GM12801 (cell line): ENCODE data around the gene PDE3B.

ENCODE experiments used
- CTCF ChIP-seq: IDR thresholded peaks from one replicate; pipeline ENCODE4 v1.5.1; 2011; ENCODE audit warnings: control low read depth; ENCODE audit not compliant: insufficient read length; ENCODE audit errors: extremely low read depth

PDE3B gene

GRCh38 chr11:14618060-14618459, 25.5 kb upstream of the PDE3B start:
- TF ChIP-seq CTCF: no peak

- no peak for TF ChIP-seq CTCF
Measured at GRCh38 chr11:14619603-14620531, 23.7 kb upstream of the PDE3B start.

DNA sequence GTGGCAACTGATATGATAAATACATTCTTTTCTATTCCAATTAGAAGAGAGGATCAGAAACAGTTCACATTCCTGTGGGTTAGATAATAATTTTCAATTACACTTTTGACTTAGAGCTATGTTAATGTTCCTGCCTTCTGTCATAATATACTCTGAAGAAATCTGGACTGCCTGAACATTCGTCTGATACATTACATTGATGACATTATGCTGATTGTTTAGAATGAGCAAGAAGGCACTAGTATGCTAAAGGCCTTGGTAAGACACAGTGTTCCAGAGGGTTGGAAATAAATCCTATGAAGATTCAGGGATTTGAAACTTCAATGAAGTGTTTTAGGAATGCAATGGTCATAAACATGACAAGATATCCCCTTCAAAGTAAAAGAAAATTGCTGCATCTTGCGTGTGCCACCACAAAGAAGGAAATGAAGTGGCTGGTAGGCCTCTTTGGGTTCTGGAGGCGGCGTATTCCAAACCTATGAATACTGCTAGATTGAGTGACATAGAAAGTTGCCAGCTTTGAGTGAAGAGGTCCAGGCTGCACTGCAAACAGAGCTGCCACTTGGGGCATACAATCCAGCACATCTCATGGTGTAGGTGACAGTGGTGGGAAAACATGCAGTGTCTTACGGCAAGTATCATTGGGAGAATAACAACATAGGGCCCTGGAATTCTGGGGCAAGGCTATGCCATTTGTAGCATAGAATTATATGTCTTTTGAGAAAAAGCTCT, 21.2 kb upstream of the PDE3B start:
- TF ChIP-seq CTCF: no peak

DNA sequence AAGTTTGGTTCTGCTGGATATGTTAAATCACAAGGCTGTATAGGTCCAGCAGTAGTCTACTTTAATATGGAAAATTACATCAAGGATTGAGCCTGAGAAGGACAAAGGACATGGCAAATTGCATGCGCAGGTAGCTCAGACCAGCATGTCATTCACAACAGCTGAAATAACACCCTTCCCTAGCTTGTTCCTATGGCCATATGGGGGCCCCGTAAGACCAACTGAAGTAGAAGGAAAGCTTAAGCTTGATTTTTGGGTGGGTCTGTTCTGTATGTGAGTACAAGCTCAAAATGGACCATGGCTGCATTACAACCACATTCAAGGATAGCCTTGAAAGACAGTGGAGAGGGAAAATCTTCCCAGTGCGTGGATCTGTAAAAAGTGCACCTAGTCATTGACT, 20.6 kb upstream of the PDE3B start:
- TF ChIP-seq CTCF: no peak

- no peak for TF ChIP-seq CTCF
Measured at GRCh38 chr11:14625586-14626205, 17.9 kb upstream of the PDE3B start.

GRCh38 chr11:14626650-14627049, 17.0 kb upstream of the PDE3B start:
- no peak for TF ChIP-seq CTCF

DNA sequence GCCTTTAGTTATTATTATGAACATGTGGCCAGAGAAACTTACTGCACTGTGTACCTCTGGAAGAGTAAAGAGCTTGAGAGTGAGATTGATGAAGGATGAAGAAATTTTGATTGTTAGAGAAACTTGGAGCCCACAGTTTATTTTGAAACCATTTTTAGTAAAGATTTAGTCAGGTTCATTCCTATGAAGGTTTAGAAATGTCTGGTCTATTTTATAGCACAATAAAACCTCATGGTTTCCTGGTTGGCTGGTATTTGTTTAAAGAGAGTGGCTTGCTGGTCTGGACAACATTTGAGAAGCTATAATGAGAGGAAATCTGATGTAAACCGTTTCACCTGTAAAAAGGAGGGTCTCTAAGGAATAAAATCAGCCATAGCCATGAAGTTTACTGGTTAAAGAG, 8.8 kb upstream of the PDE3B start:
- no peak for TF ChIP-seq CTCF
